Measurements from ENCODE around the gene POU6F1.
"Not testable (repeated sequence)": the region's sequence is repeated elsewhere in the genome, so short reads cannot be mapped to it uniquely, and the experiment has no call there.

POU6F1 gene

DNA sequence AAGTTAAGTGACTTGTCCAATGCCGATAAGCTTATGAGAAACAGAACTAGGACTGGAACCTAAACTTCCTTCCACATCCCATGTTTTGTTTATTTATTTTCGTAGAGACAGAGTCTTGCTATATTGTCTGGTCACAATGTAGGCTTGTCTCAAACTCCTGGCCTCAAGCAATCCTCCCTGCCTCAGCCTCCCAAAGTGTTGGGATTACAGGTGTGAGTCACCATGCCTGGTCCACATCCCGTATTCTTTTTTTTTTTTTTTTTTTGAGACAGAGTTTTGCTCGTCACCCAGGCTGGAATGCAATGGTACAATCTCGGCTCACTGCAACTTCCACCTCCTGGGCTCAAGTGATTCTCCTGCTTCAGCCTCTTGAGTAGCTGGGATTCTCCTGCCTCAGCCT lies 9.2 kb upstream of the POU6F1 start:
- DNase-seq (ENCODE audit: low read depth) = not testable (repeated sequence)

DNA sequence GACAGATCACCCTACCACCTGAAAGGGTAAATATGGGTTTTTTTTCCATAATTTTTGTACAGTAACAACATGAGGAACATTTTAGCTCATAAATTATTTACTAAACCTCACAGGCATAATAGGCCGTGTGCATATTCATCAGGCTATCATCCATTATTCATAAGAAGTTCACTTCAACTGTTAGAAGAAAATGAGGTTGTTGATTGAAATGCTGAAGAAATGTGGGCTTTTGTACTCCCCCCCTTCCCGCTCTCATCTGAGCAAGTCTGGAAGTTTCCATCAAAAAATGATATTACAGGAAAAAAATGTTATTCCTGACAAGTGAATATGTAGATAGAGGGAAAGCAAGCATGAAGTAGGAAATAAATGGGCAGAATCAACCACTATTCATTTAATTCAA lies 7.9 kb upstream of the POU6F1 start:
- no peak for DNase-seq (ENCODE audit: low read depth)

DNA sequence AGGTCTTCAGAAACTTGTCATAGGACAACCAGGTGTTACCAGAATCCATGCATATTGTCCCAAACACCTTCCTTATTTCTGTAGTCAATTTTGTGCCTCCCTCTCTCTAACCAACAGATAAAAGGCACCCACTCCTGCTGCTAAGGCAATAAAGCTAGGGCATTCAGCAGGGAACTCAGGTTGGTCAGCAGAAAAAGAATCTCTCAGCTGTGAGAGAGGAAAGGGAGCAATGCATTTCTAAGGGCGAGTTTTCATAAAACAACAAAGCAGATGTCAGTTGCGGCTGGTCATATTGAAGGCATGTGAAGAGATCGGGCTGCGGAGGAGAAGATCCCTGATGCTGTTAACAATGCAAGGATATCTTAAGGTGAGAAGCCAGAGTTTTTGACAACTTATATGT lies 7.4 kb upstream of the POU6F1 start:
- DNase-seq (ENCODE audit: low read depth) = no peak

DNA sequence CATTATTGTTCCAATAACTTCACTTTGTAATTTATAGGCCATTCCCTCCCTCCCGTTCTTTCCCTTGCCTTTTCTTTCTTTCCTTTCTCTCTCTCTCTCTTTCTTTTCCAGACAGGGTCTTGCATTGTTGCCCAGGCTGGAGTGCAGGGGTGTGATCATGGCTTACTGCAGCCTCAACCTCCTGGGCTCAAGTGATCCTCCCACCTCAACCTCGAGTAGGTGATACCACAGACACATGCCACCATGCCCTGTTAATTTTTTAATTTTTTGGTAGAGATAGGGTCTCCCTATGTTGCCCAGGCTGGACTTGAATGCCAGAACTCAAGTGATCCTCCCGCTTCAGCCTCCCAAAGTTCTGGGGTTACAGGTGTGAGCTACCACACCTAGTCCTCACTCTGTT lies 6.8 kb upstream of the POU6F1 start:
- no peak for DNase-seq (ENCODE audit: low read depth)

DNA sequence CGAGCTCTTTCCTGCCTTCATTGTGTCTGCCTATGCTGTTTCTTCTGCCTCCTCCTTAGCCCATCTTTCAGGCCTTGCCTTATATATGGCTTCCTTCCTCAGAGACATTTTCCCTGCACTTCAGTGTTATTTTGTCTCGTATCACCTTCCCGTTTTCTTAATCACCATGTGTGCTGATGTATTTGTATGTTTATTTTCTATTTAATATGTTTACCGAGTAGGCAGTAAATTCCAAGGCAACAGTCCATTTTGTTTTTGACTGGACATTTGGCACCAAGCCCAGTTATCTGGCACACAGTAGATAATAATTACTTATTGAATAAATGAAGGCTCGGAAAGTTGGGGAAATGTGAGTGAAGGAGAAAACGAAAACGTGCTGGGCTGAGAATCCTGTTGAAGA lies 4.6 kb upstream of the POU6F1 start:
- DNase-seq (ENCODE audit: low read depth) = no peak

DNA sequence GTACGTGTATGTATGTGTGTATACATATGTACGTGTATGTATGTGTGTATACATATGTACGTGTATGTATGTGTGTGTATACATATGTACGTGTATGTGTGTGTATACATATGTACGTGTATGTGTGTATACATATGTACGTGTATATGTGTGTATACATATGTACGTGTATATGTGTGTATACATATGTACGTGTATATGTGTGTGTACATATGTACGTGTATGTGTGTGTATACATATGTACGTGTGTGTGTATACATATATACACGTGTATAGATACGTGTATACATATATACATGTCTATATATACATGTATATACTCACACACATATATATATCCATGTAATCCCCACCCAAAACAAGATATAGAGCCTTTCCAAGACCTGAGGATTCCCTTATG lies 2.0 kb upstream of the POU6F1 start:
- not testable (repeated sequence) for DNase-seq (ENCODE audit: low read depth)

DNA sequence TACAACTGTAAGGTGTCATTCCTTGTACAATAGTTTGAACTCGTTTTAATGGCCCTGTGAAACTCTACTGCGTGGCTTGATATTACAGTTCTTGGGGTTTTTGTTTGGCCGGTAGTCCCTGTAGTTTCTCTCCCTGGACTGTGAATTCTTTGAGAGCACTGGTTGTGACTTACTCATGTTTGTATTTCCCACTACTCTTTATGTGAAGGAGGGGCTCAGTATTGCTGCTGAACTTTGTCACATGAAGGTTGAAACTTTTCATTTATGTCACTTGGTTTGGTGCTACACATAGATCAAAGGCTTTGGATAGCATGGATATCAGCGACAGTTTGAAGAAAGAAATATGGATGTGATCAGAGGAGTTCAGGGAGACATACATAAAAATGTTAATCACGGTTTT lies 1.5 kb upstream of the POU6F1 start:
- no peak for DNase-seq (ENCODE audit: low read depth)

DNA sequence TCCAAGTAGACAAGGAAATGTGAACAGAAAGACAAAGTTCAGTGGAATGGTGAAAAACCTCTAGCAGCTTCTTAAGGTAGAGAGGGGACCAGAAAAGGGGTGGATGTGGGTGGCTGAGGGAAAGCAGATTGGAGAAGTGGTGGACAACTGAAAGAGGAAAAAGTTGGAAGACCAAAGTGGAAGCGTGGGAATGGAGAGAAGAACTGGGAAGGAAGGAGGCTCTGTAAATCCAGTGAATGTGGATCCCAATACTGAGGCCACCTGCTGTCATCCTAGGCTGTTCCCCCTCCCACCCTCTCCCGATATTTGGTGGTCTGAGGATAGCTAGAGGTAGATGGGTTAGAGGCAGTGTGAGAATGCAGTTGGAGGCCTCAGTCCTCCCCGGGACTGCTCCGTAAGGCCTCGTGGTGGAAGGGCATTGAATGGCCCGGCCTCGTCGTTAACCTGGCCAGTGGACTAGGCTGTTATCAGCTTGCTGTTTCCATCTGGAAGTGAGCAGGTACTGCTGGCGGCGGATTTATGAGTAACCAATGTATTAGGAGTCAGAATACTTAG lies 822 bp upstream of the POU6F1 start:
- no peak for DNase-seq (ENCODE audit: low read depth)

DNA sequence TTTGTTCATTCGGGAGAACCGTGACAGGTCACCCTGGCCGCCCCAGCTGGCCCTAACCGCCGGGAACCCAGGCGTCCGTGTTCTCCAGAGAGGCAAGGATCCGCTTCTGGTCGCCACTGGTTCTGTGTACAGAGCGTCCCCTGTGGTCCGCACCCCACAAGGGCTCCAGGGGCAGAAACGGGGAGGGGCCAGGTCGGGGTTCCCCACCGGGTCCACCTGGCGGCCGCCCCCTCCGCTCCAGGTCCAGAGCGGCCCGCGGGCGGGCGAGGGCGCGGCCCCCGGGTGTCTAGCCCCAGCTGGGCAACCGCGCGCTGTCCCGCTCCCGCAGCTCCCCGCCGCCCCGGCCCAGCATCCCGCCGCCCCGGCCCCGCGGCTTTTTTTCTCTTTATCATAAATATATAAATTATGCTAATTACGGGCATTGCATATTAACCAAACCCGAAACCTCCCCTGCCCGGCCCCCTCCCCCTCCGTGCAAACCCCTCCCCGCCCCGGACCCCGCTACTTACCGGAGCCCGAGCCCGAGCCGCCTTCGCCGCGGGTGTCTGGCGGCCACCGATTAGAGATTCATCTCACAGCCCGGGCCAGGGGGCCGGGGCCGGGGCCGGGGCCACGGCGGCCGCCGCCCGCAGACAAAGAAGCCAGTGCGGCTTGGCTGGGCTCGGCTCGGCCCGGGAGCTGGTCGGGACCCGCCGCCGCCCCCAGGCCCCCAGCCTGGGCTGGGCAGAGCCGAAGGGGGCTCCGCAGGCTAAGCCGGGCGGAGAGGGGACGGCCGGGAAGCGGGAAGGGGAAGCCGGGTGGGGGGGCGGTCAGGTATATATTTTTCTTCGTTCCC lies 512 bp downstream of the POU6F1 start:
- no peak for DNase-seq (ENCODE audit: low read depth)

DNA sequence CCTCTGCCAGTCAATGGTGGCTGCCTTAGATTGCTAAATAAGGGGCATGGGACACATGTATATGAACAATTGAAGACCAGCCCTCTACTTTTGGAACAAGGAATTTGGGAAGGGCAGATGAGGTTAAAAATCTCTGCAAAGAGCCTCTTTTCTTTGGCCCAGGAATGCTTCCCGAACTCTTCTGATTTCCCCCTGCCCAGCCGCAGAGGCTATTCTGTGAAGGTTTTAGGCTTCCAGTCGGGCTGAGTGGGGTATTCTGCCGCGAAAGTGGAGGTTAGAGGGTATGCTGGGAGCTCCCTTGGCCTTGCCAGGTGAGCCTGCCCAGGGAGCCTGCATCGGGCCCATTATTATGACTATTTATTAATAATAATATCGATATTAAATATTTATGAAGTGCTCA lies 1.2 kb downstream of the POU6F1 start:
- DNase-seq (ENCODE audit: low read depth) = no peak

DNA sequence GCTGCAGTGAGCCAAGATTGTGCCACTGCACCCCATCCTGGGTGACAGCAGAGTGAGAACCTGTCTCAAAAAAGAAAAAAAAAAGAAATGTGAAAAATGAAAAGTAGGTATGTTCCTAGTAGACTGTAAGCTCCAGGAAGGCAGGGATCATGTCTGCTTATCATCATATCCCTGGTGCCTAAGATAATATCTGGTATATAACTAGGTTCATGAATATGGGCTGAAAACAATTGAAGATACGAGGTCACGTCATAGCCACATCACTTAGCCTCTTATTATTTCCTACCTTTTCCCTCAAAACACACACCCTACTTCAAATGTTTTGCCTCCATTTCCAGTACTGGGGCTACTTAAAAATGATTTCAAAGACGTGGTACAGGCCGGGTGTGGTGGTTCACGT lies 3.0 kb downstream of the POU6F1 start:
- DNase-seq (ENCODE audit: low read depth) = no peak

DNA sequence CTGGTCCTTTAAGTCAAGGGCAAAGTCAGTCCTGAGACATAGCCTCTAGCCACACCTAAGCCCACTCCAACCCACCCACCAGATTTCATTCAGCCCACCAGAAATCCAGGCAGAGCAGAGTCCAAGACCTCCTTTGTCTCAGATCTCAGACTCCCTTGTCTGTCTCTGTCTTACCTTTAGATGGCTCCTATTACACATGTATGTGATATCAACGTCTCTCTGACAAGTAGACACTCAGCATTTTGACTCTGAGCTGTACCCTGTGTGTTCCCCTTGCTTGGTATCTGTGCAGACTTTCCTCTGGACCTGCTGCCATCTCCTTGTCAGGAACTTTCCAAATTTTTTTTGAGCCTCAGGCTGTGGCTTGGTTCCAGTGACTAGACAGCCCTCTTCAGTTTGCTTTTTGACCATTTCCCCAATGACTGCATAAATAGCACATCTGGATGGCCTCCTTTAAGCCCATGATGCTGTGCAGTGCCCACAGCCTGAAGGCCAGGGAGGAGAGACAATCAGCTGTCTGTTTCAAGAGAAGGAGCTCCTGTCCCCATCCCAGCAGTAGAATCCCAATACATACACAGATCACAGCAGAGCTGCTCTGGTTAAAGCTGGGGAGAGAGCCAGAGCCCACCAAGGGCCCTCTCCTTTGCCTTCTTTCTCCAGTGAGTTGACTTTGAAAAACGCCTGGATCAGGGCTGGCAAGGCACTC lies 7.0 kb downstream of the POU6F1 start:
- no peak for DNase-seq (ENCODE audit: low read depth)

DNA sequence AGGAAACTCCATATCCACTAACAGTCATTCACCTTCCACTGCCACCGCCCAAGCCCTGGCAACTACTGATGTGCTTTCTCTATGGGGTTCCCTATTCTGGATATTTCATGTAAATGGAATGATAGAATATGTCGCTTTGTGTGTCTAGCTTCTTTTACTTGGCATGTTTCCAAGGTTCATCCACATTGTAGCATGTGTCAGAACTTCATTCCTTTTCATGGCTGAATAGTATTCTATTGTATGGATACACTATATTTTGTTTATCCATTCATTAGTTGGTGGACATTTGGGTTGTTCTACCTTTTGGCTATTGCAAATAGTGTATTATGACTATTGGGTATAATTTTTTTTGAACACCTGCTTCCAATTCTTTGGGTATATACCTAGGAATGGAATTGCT lies 8.6 kb downstream of the POU6F1 start:
- no peak for DNase-seq (ENCODE audit: low read depth)

DNA sequence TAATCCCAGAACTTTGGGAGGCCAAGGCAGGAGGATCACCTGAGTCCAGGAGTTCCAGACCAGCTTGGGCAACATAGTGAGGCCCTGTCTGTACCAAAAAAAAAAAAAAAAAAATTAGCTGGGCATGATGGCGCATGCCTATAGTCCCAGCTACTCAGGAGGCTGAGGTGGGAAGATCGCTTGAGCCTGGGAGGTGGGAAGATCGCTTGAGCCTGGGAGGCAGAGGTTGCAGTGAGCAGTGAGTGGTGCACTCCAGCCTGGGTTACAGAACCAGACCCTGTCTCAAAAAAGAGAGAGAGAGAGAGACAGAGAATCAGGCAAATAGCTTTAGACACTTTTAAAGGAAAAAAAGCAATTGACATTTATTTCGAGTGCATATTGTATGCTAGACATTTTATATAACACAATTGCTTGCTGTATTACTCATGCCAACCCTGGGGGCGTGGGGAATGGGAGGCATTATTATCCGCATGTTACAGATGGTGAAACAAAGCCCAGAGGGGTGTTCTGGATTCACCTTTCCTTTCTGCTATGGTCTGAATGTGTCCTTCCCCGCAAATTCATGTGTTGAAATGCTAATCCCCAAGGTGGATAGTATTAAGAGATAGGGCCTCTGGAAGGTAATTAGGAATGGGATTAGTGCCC lies 9.7 kb downstream of the POU6F1 start:
- DNase-seq (ENCODE audit: low read depth) = no peak

DNA sequence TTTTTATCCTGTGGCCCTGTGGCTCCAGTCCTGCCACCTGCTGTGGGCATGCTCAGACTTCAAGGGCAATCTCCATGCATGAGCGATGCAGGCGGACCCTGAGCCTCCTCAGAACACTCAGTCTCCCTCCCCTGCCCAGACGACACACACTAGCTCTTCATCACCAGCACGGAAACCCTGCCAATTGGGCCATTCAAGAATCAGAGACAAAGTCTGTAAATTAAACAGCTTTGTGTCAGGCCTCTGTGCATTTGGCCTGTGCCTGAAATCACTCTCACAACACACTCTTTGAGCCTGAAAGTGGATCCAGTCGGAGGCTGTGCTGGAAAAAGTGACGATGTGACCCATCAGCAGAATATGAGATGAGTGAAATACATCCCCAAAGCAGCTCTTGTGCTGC lies 12.5 kb downstream of the POU6F1 start:
- no peak for DNase-seq (ENCODE audit: low read depth)

DNA sequence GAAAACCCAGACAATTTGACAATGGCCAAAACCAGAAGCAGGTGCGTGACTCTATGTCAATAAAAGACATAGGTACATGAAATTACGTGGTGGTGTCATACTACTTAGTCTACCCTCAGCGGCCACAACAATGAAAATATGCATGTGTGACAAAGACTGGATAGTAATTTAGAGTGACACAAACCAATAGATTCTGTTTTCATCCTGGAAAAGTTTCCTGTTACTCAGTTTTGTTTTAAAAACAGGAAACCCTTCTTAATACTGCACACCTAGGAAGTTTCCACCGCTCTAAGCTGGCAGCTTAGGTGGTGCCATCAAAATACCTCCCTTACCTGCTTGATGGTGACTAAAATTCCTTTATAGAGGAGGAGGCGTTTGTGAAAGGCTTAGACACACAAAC lies 15.1 kb downstream of the POU6F1 start:
- no peak for DNase-seq (ENCODE audit: low read depth)

DNA sequence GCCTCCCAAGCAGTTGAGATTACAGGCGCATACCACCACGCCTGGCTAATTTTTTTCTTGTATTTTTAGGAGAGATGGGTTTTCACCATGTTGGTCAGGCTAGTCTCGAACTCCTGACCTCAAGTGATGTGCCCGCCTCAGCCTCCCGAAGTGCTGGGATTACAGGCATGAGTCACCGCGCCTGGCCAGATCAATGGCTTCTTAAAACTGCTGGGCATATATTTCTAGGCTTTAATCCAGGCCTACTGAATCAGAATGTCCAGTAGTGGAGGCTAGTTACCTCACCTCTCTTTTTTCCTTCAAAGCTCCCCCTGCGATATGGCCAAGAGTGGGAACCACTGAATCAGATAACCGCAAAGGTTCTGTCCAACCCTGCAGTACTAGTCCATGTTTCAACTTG lies 17.1 kb downstream of the POU6F1 start:
- DNase-seq (ENCODE audit: low read depth) = no peak

DNA sequence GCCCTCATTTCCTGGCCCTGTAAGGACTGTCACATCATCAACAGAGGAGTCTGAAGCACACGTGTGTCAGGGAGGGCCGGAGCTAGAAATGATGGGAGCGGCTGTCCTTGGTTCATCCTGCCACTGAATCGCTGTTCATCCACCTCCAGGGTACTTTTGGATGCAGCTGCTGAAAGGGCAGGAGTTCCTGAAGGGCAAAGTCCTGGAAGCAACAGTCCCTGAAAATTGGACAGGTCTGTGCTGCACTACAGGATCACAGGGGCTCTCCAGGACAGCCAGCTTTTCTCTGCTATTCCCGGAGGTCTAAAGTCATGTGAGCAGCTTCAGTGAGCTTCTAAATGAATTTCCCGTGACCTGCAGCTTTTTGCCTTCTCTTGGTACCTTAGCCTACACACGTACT lies 17.7 kb downstream of the POU6F1 start:
- no peak for DNase-seq (ENCODE audit: low read depth)

DNA sequence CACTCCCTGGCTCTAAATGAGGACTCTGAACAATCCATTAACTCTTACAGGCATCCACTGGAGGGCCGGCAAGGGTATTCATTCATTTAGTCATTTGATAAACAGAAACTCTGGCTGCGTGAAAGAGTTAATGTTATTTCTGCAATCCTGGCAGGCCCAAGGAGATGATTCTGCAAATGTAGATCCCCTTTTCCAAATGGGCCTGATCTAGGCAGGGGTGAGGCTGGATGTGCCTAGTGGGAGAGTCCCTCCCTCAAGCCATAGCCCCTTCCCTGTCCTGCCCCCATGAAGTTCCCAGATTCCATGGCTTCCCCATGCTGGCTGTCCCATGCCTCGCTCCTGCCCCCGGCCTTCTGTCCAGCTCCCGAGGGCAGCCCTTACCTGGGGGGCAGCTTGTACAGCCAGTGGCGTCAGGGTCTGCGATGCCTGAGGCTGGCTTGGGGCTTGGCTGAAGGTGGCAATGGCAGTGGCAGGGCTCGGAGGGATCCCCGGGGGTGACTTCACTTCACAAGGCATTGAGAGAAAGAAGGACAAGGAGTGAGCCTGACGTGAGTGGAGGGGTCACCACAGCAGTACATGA lies 18.4 kb downstream of the POU6F1 start:
- DNase-seq (ENCODE audit: low read depth) = no peak

DNA sequence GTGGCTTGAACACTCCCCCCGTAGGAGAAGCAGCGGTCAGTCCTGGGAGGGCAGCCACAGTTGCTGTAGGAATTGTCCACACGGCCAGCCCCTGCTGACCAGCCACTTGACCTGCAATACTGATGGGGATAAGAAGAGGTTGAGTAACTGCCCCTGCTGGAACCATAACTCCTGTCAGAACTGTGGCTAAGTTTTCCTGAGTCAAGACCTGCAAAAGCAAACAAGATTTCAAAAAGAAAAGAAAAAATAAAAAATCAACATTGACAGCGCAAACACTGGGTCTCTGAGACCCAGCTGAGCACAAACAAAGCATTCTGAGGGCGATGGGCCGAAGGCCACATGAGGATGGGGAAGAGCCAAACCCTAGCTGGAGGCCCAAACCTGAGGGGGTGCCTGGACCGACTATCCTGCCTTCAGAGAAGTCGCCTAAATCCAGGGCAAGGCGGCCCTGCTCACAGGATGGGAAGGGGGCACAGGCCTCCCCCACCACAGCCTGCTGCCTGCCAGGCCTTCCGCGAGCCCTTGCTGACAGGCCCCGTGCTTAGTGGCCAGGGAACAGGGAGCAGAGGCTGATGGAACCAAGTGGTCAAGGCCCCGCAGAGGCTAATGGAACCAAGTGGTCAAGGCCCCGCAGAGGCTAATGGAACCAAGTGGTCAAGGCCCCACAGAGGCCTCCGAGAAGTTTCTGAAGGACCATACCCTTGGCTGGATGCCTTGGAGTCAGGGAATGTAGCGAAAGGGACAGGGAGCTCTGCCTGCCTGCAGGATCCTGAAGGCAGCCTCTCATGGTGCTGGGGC lies 19.1 kb downstream of the POU6F1 start:
- no peak for DNase-seq (ENCODE audit: low read depth)

DNA sequence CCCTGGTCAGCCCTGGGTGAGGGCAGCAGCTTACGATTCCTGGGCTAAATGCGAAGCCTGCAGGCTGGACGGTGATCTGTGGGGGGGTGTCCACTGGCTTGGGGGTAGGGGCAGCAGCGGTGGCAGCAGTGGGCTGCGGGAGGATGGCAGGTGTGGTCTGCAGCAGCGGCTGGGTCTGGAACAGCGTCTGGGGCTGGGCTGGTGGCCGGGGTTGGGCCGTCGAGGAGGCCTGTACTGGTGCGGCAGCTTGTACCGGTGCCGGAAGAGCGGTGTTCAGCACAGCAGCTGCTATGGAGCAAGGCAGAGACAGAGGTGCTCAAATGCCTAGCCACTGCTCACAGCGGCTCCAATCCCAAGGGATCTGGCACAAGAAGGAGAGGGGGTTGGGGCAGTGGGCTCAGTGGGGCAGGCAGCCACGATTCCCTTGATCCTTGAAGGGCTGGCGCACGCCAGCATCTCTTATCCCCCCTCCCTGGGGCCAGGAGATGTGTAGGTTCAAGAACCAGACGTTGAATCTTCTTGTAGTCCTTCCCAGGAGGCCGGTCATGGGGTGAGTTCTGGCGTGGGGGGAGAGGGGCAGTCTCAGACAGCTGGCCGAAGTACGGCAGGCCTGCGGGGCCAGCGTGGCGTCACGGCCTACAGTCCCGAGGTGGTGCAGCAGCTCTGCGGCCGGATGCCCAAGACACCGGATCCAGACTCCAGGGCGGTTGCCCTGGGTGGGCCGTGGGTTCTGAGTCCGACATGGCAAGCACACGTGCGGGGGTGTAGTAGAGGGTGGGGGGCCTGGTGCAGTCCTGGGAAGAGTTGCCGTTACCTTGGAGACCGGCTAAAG lies 19.9 kb downstream of the POU6F1 start:
- DNase-seq (ENCODE audit: low read depth) = no peak
